Measurements from ENCODE around the gene PSMD5.
A peak's percentile ranks its signal among the peaks of the same experiment; 100 is the strongest.

The PSMD5 gene

DNA sequence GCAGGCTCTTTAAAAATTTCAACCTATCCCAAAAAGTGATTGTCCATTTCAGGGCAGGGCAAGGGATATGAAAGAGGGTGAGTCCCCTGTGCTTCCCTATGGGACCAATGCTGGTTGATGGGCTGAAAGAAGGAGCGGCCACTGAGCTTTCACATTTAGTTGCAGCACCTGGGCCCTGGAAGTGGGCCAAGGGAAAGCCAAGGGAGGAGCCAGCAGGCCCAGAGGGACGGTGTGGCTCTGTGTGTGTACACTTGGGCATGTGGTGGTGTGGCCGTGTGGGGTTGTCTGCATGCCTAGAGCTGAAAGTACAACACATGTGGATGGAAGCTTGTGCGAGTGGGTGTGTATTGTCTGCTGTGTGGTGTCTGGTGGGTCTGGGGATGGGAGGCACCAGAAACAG lies 14.0 kb upstream of the PSMD5 start:
- no peak overlapping the region for H4K91ac ChIP-seq (ENCODE audit: low read length)
- no peak overlapping the region for H2BK5ac ChIP-seq (ENCODE audit: low read depth, low read length, poor library complexity, severe bottlenecking)
- no peak overlapping the region for H4K8ac ChIP-seq (ENCODE audit: low read length)
- no peak overlapping the region for H3K4me3 ChIP-seq (ENCODE audit: insufficient read depth in 1 of 2, low read depth in 1 of 2, low read length in 2 of 2)
- peak overlapping the region in 1 of 2 experiments; percentile 64 for H2BK12ac ChIP-seq (ENCODE audit: low read length in 2 of 2)
- peaks cover 2% of the 10 kb centered on the region for H3K4me1 ChIP-seq (ENCODE audit: control insufficient read depth, insufficient read depth, low read depth, low read length)
- no peak overlapping the region for H2AFZ ChIP-seq (ENCODE audit: low read depth, low read length)
- H2BK15ac ChIP-seq (ENCODE audit: low read depth, poor library complexity, severe bottlenecking), result no peak overlapping the region
- WGBS, result 99% methylated on average over 2 of the region's 4 CpGs
- no peak overlapping the region for H3K27ac ChIP-seq (ENCODE audit: low read length, poor library complexity, severe bottlenecking)
- H3K9me3 ChIP-seq (ENCODE audit: control insufficient read depth, low read length), result no peaks in the 10 kb centered on the region
- H3K27me3 ChIP-seq (ENCODE audit: control insufficient read depth in 1 of 2, insufficient read depth in 1 of 2, low read length in 2 of 2), result no peaks in the 10 kb centered on the region
- H3K23ac ChIP-seq (ENCODE audit: low read length in 2 of 2), result no peak overlapping the region
- no peak overlapping the region for H2BK120ac ChIP-seq (ENCODE audit: low read depth, low read length)
- no peak overlapping the region for H3K4ac ChIP-seq (ENCODE audit: low read depth in 1 of 2, low read length in 2 of 2)
- H3K18ac ChIP-seq (ENCODE audit: low read depth in 1 of 2, low read length in 2 of 2), result no peak overlapping the region
- no peaks in the 10 kb centered on the region for H3K79me1 ChIP-seq (replicated peaks; ENCODE audit: low read length, poor library complexity, severe bottlenecking)
- no peak for DNase-seq
- H3K36me3 ChIP-seq (ENCODE audit: control insufficient read depth in 1 of 2, insufficient read depth in 2 of 2, low read depth in 1 of 2, low read length in 2 of 2), result peaks cover 48 to 50% of the 10 kb centered on the region in 2 experiments
- H3K4me2 ChIP-seq (ENCODE audit: low read length, poor library complexity, severe bottlenecking), result no peak overlapping the region
- no peak overlapping the region for H3K14ac ChIP-seq (ENCODE audit: low read length in 2 of 2)
- no peak overlapping the region for H3K9ac ChIP-seq (ENCODE audit: low read length)
- H2AK5ac ChIP-seq (ENCODE audit: low read length, severe bottlenecking), result no peak overlapping the region

DNA sequence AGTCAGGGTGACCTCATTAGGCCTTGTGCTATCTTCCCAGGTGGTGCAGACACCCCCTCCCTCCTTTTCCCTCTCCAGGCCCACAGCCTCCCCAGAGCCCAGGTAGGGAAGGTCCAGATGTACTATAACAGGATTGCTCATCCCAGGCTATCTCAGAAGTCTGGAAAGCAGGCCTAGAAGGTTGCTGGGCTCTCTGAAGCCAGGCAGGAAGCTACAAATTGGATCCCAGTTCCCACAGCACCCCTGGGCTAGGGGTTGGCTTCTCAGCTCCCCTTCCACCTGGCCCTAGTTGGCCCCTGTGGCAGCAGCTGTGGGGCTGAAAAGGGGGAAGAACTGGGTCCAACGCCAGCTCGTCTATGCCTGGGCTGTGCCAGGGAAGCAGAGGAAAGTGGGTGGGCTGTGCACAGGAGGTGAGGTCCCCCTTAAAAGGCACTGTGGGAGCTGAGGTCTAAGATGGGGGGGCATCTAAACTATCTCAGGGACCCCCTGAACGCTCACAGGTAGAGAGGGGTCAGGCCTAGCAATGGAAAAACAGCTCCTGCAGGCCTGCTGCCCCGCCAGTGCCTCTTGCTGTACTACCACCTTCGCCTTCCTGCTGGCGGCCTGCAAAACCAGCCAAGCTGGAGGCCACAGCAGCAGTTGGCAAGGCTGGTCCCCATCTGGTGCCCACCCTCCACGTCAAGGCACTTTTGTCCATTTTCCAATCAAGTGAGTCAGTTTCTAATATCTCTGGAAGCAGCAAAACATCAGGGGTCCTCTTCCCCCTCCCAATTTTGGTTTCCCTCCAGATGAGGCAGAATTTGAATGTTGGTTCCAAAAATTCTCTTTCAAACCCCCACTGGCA lies 13.3 kb upstream of the PSMD5 start:
- Histone ChIP-seq H3K18ac (ENCODE audit: low read depth in 1 of 2, low read length in 2 of 2) (no peak overlapping the region), H3K4ac (ENCODE audit: low read depth in 1 of 2, low read length in 2 of 2) (no peak overlapping the region), H2BK15ac (ENCODE audit: low read depth, poor library complexity, severe bottlenecking) (no peak overlapping the region), H2AFZ (ENCODE audit: low read depth, low read length) (no peak overlapping the region), H3K4me3 (ENCODE audit: insufficient read depth in 1 of 2, low read depth in 1 of 2, low read length in 2 of 2) (no peak overlapping the region), H3K79me1 (replicated peaks; ENCODE audit: low read length, poor library complexity, severe bottlenecking) (no peaks in the 10 kb centered on the region), H2BK120ac (ENCODE audit: low read depth, low read length) (no peak overlapping the region), H4K8ac (ENCODE audit: low read length) (no peak overlapping the region), H3K4me1 (ENCODE audit: control insufficient read depth, insufficient read depth, low read depth, low read length) (peaks cover 2% of the 10 kb centered on the region), H3K9ac (ENCODE audit: low read length) (no peak overlapping the region), H3K23ac (ENCODE audit: low read length in 2 of 2) (no peak overlapping the region), H3K14ac (ENCODE audit: low read length in 2 of 2) (no peak overlapping the region), H3K4me2 (ENCODE audit: low read length, poor library complexity, severe bottlenecking) (no peak overlapping the region), H3K27ac (ENCODE audit: low read length, poor library complexity, severe bottlenecking) (no peak overlapping the region), H3K36me3 (ENCODE audit: control insufficient read depth in 1 of 2, insufficient read depth in 2 of 2, low read depth in 1 of 2, low read length in 2 of 2) (peaks cover 44 to 50% of the 10 kb centered on the region in 2 experiments), H3K27me3 (ENCODE audit: control insufficient read depth in 1 of 2, insufficient read depth in 1 of 2, low read length in 2 of 2) (no peaks in the 10 kb centered on the region), H2BK5ac (ENCODE audit: low read depth, low read length, poor library complexity, severe bottlenecking) (no peak overlapping the region), H2BK12ac (ENCODE audit: low read length in 2 of 2) (no peak overlapping the region), H2AK5ac (ENCODE audit: low read length, severe bottlenecking) (peak overlapping the region; percentile 21), H3K9me3 (ENCODE audit: control insufficient read depth, low read length) (no peaks in the 10 kb centered on the region), H4K91ac (ENCODE audit: low read length) (no peak overlapping the region)
- 97% methylated on average over 7 of the region's 7 CpGs for WGBS
- no peak for DNase-seq

DNA sequence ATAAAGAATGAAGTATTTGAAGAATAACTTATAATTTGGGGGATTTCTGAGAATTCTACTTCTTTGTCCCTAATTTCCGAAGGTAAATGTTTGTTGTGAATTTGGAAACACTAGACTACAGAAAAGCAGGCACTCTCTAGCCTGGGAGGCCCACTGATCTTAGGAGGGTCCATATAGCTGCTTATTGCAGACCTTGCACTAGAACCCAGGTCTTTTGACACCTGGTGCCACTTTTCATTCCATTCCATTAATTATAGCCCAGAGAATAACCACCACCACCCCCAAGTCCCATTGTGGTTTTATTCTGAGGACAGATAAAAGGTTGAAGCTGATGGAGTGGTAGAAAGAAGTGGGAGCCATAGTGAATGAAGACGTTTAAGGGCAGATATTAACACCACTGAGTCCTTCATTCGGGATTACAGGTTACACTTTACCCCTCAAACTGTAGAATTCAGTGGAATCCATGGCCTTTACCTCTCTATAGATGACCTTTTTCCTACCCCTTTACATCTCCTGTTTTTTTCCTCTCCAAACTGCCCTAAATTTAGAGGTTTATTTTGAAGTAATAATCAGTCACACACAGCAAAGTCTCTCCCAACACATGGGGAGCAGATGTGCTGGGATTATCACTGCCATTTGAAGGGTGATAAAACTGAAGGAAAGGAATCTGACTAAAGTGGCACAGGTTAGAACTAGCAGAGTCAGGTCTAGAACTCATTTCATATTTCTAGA lies 12.0 kb upstream of the PSMD5 start:
- no peak for DNase-seq
- Histone ChIP-seq H2BK15ac (ENCODE audit: low read depth, poor library complexity, severe bottlenecking) (no peak overlapping the region), H3K27me3 (ENCODE audit: control insufficient read depth in 1 of 2, insufficient read depth in 1 of 2, low read length in 2 of 2) (no peaks in the 10 kb centered on the region), H4K91ac (ENCODE audit: low read length) (no peak overlapping the region), H3K4me1 (ENCODE audit: control insufficient read depth, insufficient read depth, low read depth, low read length) (peaks cover 2% of the 10 kb centered on the region), H3K23ac (ENCODE audit: low read length in 2 of 2) (no peak overlapping the region), H2AK5ac (ENCODE audit: low read length, severe bottlenecking) (no peak overlapping the region), H4K8ac (ENCODE audit: low read length) (no peak overlapping the region), H3K18ac (ENCODE audit: low read depth in 1 of 2, low read length in 2 of 2) (no peak overlapping the region), H2BK12ac (ENCODE audit: low read length in 2 of 2) (no peak overlapping the region), H3K14ac (ENCODE audit: low read length in 2 of 2) (no peak overlapping the region), H3K9ac (ENCODE audit: low read length) (no peak overlapping the region), H3K36me3 (ENCODE audit: control insufficient read depth in 1 of 2, insufficient read depth in 2 of 2, low read depth in 1 of 2, low read length in 2 of 2) (peaks cover 33 to 40% of the 10 kb centered on the region in 2 experiments), H2BK5ac (ENCODE audit: low read depth, low read length, poor library complexity, severe bottlenecking) (no peak overlapping the region), H3K79me1 (replicated peaks; ENCODE audit: low read length, poor library complexity, severe bottlenecking) (no peaks in the 10 kb centered on the region), H3K9me3 (ENCODE audit: control insufficient read depth, low read length) (no peaks in the 10 kb centered on the region), H3K4me2 (ENCODE audit: low read length, poor library complexity, severe bottlenecking) (no peak overlapping the region), H3K4me3 (ENCODE audit: insufficient read depth in 1 of 2, low read depth in 1 of 2, low read length in 2 of 2) (no peak overlapping the region), H2AFZ (ENCODE audit: low read depth, low read length) (no peak overlapping the region), H2BK120ac (ENCODE audit: low read depth, low read length) (no peak overlapping the region), H3K27ac (ENCODE audit: low read length, poor library complexity, severe bottlenecking) (no peak overlapping the region), H3K4ac (ENCODE audit: low read depth in 1 of 2, low read length in 2 of 2) (no peak overlapping the region)
- WGBS, result 94% methylated on average over 3 of the region's 3 CpGs

DNA sequence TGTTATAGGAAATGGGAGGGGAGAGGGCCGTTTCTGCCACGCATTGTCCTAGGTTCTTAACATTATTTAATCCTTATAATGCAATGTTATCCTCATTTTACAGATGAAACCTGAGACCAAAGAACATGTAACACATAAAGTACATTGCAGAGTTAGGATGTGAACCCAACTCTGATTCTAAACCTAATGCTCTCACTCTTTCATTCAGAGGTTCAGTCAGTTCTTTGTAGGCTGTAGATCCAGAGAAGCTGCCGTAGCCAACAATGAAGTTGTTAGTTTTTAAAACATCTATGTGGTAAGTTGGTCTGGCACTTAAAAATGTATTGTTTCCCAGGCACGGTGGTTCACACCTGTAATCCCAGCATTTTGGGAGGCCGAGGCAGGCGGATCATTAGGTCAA lies 10.5 kb upstream of the PSMD5 start:
- no peak for DNase-seq
- Histone ChIP-seq H4K8ac (ENCODE audit: low read length) (no peak overlapping the region), H2BK15ac (ENCODE audit: low read depth, poor library complexity, severe bottlenecking) (no peak overlapping the region), H2BK5ac (ENCODE audit: low read depth, low read length, poor library complexity, severe bottlenecking) (no peak overlapping the region), H3K14ac (ENCODE audit: low read length in 2 of 2) (no peak overlapping the region), H2BK120ac (ENCODE audit: low read depth, low read length) (no peak overlapping the region), H2AK5ac (ENCODE audit: low read length, severe bottlenecking) (no peak overlapping the region), H2BK12ac (ENCODE audit: low read length in 2 of 2) (no peak overlapping the region), H3K27ac (ENCODE audit: low read length, poor library complexity, severe bottlenecking) (no peak overlapping the region), H3K9me3 (ENCODE audit: control insufficient read depth, low read length) (no peaks in the 10 kb centered on the region), H2AFZ (ENCODE audit: low read depth, low read length) (no peak overlapping the region), H3K9ac (ENCODE audit: low read length) (no peak overlapping the region), H3K18ac (ENCODE audit: low read depth in 1 of 2, low read length in 2 of 2) (no peak overlapping the region), H4K91ac (ENCODE audit: low read length) (no peak overlapping the region), H3K4me1 (ENCODE audit: control insufficient read depth, insufficient read depth, low read depth, low read length) (peaks cover 2% of the 10 kb centered on the region), H3K4me2 (ENCODE audit: low read length, poor library complexity, severe bottlenecking) (no peak overlapping the region), H3K23ac (ENCODE audit: low read length in 2 of 2) (no peak overlapping the region), H3K27me3 (ENCODE audit: control insufficient read depth in 1 of 2, insufficient read depth in 1 of 2, low read length in 2 of 2) (no peaks in the 10 kb centered on the region), H3K79me1 (replicated peaks; ENCODE audit: low read length, poor library complexity, severe bottlenecking) (peaks cover 3% of the 10 kb centered on the region), H3K4me3 (ENCODE audit: insufficient read depth in 1 of 2, low read depth in 1 of 2, low read length in 2 of 2) (no peak overlapping the region), H3K4ac (ENCODE audit: low read depth in 1 of 2, low read length in 2 of 2) (no peak overlapping the region), H3K36me3 (ENCODE audit: control insufficient read depth in 1 of 2, insufficient read depth in 2 of 2, low read depth in 1 of 2, low read length in 2 of 2) (peaks cover 25 to 36% of the 10 kb centered on the region in 2 experiments)
- 98% methylated on average over 4 of the region's 6 CpGs for WGBS

All from mesenchymal stem cell (in vitro differentiated cells and primary cell).